ENCODE data around the gene ABTB2.

ABTB2 gene

DNA sequence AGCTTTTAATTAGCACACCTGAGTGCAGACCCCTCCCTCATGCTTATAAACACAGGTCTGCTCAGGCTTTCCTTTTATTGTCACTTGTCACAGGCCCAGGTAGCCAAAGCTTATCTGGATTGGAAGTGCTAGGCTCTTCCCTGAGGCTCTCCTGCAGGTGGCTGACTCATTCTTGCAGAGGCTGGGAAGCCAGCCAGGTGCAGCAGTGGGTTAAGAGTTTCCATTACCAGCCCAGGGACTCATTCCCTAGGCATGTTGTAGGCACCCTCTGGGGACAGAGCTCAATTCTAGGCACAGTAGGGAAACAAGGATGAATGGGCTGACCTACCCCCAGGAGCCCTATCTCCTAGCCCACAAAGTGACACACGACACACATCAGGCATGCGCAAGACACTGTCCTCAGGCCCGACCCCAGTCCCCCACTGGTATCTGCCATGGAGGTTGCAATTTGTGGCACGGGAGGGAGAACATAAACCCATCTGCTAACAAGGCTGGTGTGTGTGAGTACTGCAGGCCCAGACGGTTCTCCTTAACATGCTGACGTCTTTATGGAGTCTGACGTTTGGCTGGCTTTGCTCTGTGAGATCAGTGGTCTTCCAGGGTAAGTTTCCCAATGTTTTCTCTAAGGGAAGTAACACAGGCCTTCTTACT lies 94.2 kb downstream of the ABTB2 start:
- TF ChIP-seq SIN3A (IDR thresholded peaks at IDR 0.05; ENCODE audit: borderline replicate concordance, insufficient read depth, low read length) (no peak), TAF1 (IDR thresholded peaks at IDR 0.05; ENCODE audit: borderline replicate concordance, insufficient read depth, low read length) (no peak)

- no peak for TF ChIP-seq FOXP2 (optimal IDR thresholded peaks at IDR 0.05; ENCODE audit: borderline replicate concordance, extremely low read depth, extremely low read length, insufficient read depth)
- TF ChIP-seq TAF1 (IDR thresholded peaks at IDR 0.05; ENCODE audit: borderline replicate concordance, insufficient read depth, low read length), result no peak
Measured at GRCh38 chr11:34262531-34263081, 95.2 kb downstream of the ABTB2 start.

- TF ChIP-seq REST (IDR thresholded peaks at IDR 0.05; ENCODE audit: insufficient read depth in 1 of 2, low read depth in 2 of 2, low read length in 2 of 2), result no peak
- no peak for TF ChIP-seq FOXP2 (optimal IDR thresholded peaks at IDR 0.05; ENCODE audit: borderline replicate concordance, extremely low read depth, extremely low read length, insufficient read depth)
- no peak for TF ChIP-seq SIN3A (IDR thresholded peaks at IDR 0.05; ENCODE audit: borderline replicate concordance, insufficient read depth, low read length)
- TF ChIP-seq TAF1 (IDR thresholded peaks at IDR 0.05; ENCODE audit: borderline replicate concordance, insufficient read depth, low read length), result no peak
- no peak for TF ChIP-seq POLR2AphosphoS5 (IDR thresholded peaks at IDR 0.05; ENCODE audit: low read depth, low read length)
Measured at GRCh38 chr11:34261820-34262219, 96.0 kb downstream of the ABTB2 start.

DNA sequence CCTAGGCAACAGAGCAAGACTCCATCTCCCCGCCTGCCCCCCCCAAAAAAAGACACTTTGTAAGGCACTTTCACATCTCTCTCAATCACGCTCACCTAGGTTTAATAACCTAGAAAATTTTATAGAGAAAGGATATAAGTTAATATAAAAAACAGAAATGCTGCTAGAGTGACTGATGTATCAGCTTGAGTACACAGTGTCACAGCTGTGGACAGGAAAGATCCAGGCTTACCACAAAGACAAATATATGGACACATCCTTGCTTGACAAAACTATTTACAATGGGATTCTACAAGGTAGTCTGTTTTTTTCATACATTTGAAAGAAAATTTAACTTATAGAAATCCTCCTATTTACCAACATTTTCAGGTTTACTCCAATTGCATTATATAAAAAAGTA lies 96.7 kb downstream of the ABTB2 start:
- no peak for TF ChIP-seq REST (IDR thresholded peaks at IDR 0.05; ENCODE audit: insufficient read depth in 1 of 2, low read depth in 2 of 2, low read length in 2 of 2)
- TF ChIP-seq SIN3A (IDR thresholded peaks at IDR 0.05; ENCODE audit: borderline replicate concordance, insufficient read depth, low read length), result no peak
- no peak for TF ChIP-seq TAF1 (IDR thresholded peaks at IDR 0.05; ENCODE audit: borderline replicate concordance, insufficient read depth, low read length)

- no peak for TF ChIP-seq FOXP2 (optimal IDR thresholded peaks at IDR 0.05; ENCODE audit: borderline replicate concordance, extremely low read depth, extremely low read length, insufficient read depth)
- TF ChIP-seq REST (IDR thresholded peaks at IDR 0.05; ENCODE audit: insufficient read depth in 1 of 2, low read depth in 2 of 2, low read length in 2 of 2), result no peak
- no peak for TF ChIP-seq SIN3A (IDR thresholded peaks at IDR 0.05; ENCODE audit: borderline replicate concordance, insufficient read depth, low read length)
- no peak for TF ChIP-seq TAF1 (IDR thresholded peaks at IDR 0.05; ENCODE audit: borderline replicate concordance, insufficient read depth, low read length)
- no peak for TF ChIP-seq POLR2AphosphoS5 (IDR thresholded peaks at IDR 0.05; ENCODE audit: low read depth, low read length)
Measured at GRCh38 chr11:34260072-34260575, 97.7 kb downstream of the ABTB2 start.

DNA sequence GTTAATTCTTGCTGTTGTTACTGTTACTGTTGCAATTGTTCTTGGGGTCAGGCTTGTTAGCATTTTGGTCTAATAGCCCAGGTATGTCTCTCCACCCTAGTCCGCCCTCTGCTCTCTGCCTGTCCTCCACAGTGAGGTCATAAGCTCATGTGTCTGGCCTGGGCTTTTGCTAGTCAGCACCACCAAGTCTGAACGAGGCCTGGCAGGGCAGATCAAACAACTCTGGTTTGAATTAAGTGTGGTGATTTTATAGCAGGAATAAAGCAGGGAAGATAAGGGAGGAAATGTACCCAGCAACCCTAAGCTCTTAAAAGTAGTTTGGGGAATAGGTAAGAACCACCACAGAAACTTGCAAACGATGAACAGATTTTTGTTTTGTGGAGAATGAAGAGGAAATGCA lies 98.7 kb downstream of the ABTB2 start:
- no peak for TF ChIP-seq FOXP2 (optimal IDR thresholded peaks at IDR 0.05; ENCODE audit: borderline replicate concordance, extremely low read depth, extremely low read length, insufficient read depth)
- no peak for TF ChIP-seq TAF1 (IDR thresholded peaks at IDR 0.05; ENCODE audit: borderline replicate concordance, insufficient read depth, low read length)
- TF ChIP-seq SIN3A (IDR thresholded peaks at IDR 0.05; ENCODE audit: borderline replicate concordance, insufficient read depth, low read length), result no peak
- no peak for TF ChIP-seq POLR2AphosphoS5 (IDR thresholded peaks at IDR 0.05; ENCODE audit: low read depth, low read length)
- TF ChIP-seq REST (IDR thresholded peaks at IDR 0.05; ENCODE audit: insufficient read depth in 1 of 2, low read depth in 2 of 2, low read length in 2 of 2), result no peak

Data from PFSK-1 (cell line).